HG02610 (cell line): ENCODE data around the gene CCDC178.

Experiments used
- ATAC-seq: cut with Tn5 transposase; IDR thresholded peaks from one replicate; pipeline ENCODE4 v1.9.1; 2021; ENCODE audit warnings: mild to moderate bottlenecking, moderate library complexity; ENCODE audit not compliant: unreplicated experiment

The CCDC178 gene

GRCh38 chr18:32889615-32890593 lies 550.6 kb downstream of the CCDC178 start:
- ATAC-seq = no peak

GRCh38 chr18:32888306-32888705 lies 552.2 kb downstream of the CCDC178 start:
- no peak for ATAC-seq
